Measurements from ENCODE around the gene COL23A1. TPM values are rescaled to one million over a fixed set of nuclear protein-coding genes. Genes with fewer than 3 reads are reported as not detected.

The COL23A1 gene
- total RNA-seq, 2 donors from 2014 or later = 1.5 to 2.5 TPM

- Histone ChIP-seq H3K27me3 (replicated peaks; ENCODE audit: insufficient read depth) (no peaks in the 10 kb centered on the region), H3K27ac (no peak overlapping the region), H3K4me1 (ENCODE audit: control insufficient read depth in 1 of 2, low read depth in 2 of 2) (peaks cover 10 to 31% of the 10 kb centered on the region in 2 donors), H3K9me3 (no peaks in the 10 kb centered on the region), H3K4me3 (peak overlapping the region; percentile 96), H3K36me3 (peaks cover 30% of the 10 kb centered on the region)
- no peak for DNase-seq (ENCODE audit: low spot score)
- no peak for TF ChIP-seq CTCF (IDR thresholded peaks at IDR 0.05)
- no peak for ATAC-seq (ENCODE audit: insufficient number of reproducible peaks, low FRiP score, low read depth)
Observed at GRCh38 chr5:178206166-178207101, 383.8 kb downstream of the COL23A1 start.

GRCh38 chr5:178205749-178206047 lies 384.5 kb downstream of the COL23A1 start:
- ATAC-seq (ENCODE audit: insufficient number of reproducible peaks, low FRiP score, low read depth) = no peak

GRCh38 chr5:178204935-178205748 lies 385.1 kb downstream of the COL23A1 start:
- Histone ChIP-seq H3K36me3 (peaks cover 17% of the 10 kb centered on the region), H3K4me3 (peak overlapping the region; percentile 96), H3K27me3 (replicated peaks; ENCODE audit: insufficient read depth) (no peaks in the 10 kb centered on the region), H3K4me1 (ENCODE audit: control insufficient read depth in 1 of 2, low read depth in 2 of 2) (peaks cover 10 to 31% of the 10 kb centered on the region in 2 donors), H3K9me3 (no peaks in the 10 kb centered on the region), H3K27ac (peak overlapping the region; percentile 90 to 97)
- DNase-seq (ENCODE audit: low spot score) = peak; percentile 33
- ATAC-seq (ENCODE audit: insufficient number of reproducible peaks, low FRiP score, low read depth) = peak; percentile 17
- TF ChIP-seq CTCF (IDR thresholded peaks at IDR 0.05) = no peak

More at GRCh38 chr5:178205749-178206047, 384.5 kb downstream of the COL23A1 start:
- Histone ChIP-seq H3K36me3 (peaks cover 22% of the 10 kb centered on the region), H3K27me3 (replicated peaks; ENCODE audit: insufficient read depth) (no peaks in the 10 kb centered on the region), H3K27ac (peak overlapping the region; percentile 90 to 97), H3K4me3 (peak overlapping the region; percentile 96), H3K4me1 (ENCODE audit: control insufficient read depth in 1 of 2, low read depth in 2 of 2) (peaks cover 10 to 31% of the 10 kb centered on the region in 2 donors), H3K9me3 (no peaks in the 10 kb centered on the region)
- no peak for DNase-seq (ENCODE audit: low spot score)
- no peak for TF ChIP-seq CTCF (IDR thresholded peaks at IDR 0.05)

- Histone ChIP-seq H3K4me1 (ENCODE audit: control insufficient read depth in 1 of 2, low read depth in 2 of 2) (peaks cover 10 to 31% of the 10 kb centered on the region in 2 donors), H3K9me3 (no peaks in the 10 kb centered on the region), H3K36me3 (peaks cover 9% of the 10 kb centered on the region), H3K27ac (peak within 1 kb of the TSS; percentile 90 to 97), H3K27me3 (replicated peaks; ENCODE audit: insufficient read depth) (no peaks in the 10 kb centered on the region), H3K4me3 (peak within 1 kb of the TSS; percentile 96)
- DNase-seq (ENCODE audit: low spot score) (peak; percentile 85), ATAC-seq (ENCODE audit: insufficient number of reproducible peaks, low FRiP score, low read depth) (peak; percentile 97)
- TF ChIP-seq CTCF (IDR thresholded peaks at IDR 0.05) = no peak
Observed at GRCh38 chr5:178204182-178204934, 385.8 kb downstream of the COL23A1 start, which contains the start of gene HNRNPAB. HNRNPAB (plus strand) TSS chr5:178204533; CDS start chr5:178204838, 305 bp downstream.

All from thoracic aorta (tissue), 2 donors.